Stimulated activated CD8-positive, alpha-beta memory T cell treated with anti-CD3 and anti-CD28 coated beads, Interleukin-15, amount 100 ng/mL, for 1 hour (primary cell): ENCODE data around the gene CLDND2.
"Not testable (repeated sequence)": the region's sequence is repeated elsewhere in the genome, so short reads cannot be mapped to it uniquely, and the experiment has no call there.

Experiments
- DNase-seq: peaks from one replicate; pipeline ENCODE4 v3.0.0-alpha.2; 2020; ENCODE audit warnings: low read depth

The CLDND2 gene, protein sequence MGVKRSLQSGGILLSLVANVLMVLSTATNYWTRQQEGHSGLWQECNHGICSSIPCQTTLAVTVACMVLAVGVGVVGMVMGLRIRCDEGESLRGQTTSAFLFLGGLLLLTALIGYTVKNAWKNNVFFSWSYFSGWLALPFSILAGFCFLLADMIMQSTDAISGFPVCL

GRCh38 chr19:51368366-51369282 is at the start of gene CLDND2:
Gene CLDND2, minus strand, starts transcription at chr19:51369003. Its CDS starts 426 bp downstream, at chr19:51368577.
- DNase-seq = no peak

GRCh38 chr19:51417810-51418157 is 49.0 kb upstream of the CLDND2 start:
- no peak for DNase-seq

DNA sequence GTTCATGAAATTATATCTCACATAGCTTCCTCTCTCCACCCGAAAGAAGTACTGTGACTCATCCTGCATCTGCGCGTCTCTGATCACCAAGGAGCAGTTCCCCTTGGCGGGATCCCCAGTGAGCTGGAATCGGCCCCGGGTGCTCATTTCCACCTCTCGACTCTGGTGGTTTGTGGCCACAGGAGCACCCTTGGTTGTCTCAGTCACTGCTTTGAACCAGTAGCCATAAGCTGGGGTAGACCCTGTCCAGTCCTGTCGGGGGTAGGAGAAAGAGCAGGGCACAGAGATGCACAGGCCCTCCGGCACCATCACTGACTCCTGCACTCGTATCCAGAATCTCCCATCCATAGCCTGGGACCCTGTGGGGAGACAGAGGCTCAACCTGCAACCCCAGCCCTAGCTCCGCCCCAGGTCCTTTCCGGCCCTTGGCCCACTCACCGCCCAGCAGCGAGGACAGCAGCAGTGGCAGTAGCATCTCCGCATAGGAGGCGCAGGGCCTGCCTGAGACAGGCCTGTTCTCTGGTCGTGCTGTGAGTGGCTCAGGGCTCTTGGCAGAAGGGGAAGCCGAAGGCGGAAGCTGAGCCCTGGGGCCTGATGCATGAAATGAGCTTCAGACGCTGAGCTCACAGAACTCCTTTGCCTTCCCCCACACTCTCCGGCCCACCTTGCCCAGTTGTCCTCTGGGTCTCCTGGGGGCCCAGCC is 48.5 kb upstream of the CLDND2 start, which contains the start of gene SIGLEC10:
Gene SIGLEC10, minus strand, starts transcription at position 536 of the 703 bp plus-strand sequence. Its CDS starts 61 bp downstream, at position 475.
- no peak for DNase-seq

GRCh38 chr19:51416422-51416821 is 47.6 kb upstream of the CLDND2 start:
- DNase-seq = not testable (repeated sequence)

DNA sequence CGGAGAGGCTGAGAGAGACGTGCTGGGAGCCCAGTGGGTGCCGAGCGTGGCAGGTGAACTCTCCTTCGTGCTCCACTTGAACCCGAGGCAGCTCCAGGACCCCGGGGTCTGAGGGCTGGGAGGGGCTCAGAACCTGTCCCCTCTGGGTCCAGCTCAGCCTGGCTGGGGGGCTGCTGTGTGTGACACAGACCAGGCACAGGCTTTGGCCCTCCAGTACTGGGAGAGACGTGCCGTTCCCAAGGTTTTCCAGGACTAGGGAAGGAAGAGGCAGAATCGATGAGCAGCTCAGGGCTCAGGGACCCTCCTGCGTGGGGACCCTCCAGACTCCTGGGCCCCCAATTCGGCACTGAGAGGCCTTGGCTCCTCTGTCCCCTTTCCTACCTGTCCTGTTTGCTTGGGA is 46.4 kb upstream of the CLDND2 start:
- DNase-seq = no peak

DNA sequence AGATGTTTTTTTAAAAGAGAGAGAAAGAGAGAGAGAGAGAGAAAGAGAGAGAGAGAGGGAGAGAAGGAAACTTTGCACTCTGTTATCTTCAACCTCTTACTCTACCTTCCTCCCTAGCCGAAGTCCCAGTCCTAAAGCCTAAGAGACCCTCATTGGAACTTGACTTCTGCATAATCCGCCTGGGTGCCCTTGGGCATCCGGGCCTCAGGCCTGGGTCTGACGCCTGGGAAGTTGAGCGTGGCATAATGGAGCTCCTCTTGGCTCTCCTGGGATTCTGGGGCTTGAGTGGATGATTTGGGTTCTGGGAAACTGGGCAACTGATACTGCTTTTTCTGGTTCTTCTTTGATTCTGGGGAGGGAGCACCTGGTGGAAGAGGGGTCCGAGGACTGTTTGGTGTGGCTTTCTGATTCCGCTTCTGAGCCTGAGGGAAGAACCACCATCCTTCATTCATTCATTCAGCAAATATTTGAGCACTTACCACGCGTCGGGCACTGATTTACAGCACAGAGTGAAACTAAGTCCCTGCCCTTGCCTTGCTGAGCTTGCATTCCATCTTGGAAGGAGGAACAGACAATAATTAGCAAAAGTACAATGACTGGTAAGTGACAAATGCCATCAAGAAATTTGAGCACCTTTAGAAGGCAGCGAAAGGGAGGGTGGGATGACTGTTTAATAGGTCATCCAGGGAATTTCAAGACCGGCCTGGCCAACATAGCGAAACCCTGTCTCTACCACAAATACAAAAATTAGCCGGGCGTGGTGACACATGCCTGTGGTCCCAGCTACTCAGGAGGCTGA is 42.3 kb upstream of the CLDND2 start:
- DNase-seq = no peak

GRCh38 chr19:51407511-51408131 is 38.8 kb upstream of the CLDND2 start:
- DNase-seq = no peak

GRCh38 chr19:51402117-51402516 is 33.3 kb upstream of the CLDND2 start:
- DNase-seq = no peak

DNA sequence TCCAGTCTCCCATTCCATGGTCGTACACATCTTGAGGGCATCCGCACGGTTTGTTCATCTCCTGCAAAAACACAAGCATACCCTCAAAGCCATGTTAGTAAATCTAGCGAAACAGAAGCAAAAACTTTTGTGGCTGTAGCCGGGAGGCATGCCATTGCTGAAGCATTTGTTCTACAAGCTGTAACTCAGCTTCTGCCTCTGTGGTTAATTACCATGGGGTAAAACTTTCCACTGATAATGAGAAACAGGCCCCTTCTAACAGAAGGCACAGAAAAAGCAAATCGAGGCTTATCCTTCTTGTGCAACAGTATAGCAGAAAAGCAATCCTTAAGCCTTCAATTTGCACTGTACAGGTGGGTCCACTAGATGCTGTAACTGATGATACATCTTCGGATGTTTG is 31.1 kb upstream of the CLDND2 start:
- not testable (repeated sequence) for DNase-seq

DNA sequence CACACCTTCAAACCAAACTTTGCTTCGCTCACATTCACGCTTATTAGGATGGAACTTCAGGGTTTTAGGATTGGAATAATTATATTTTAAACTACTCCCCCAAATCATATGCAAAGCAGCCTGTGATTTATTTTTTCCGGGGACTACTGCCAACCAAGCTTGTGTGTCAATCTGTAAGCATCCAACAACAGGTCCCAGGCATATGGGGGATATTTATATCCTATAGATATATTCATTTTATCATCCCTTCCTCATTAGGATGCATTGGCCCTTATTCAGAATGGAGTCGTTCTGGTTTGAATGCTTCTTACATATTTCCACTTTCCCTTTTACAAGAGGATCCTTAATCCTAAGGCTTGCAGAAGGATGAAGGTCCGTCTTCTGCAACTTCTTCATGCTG is 30.4 kb upstream of the CLDND2 start:
- no peak for DNase-seq

GRCh38 chr19:51398096-51398704 is 29.4 kb upstream of the CLDND2 start:
- no peak for DNase-seq

- DNase-seq = not testable (repeated sequence)
Measured at GRCh38 chr19:51397453-51397852, 28.6 kb upstream of the CLDND2 start.

DNA sequence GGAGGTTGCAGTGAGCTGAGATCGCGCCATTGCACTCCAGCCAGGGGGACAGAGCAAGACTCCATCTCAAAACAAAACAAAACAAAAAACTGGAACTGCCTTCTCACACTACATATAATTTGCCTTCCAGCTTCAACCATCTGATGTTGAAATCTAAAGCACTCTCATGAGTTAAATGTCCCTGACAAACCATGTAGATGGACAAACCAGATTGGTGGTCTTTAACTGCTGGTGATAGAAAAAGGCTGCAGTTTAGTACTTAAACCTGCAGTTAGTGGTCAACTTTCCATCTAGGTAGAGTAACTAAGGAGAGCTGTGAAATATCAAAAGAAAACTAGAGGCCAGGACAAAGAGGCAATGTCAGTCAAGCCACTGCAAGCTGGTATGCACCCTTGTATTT is 27.4 kb upstream of the CLDND2 start:
- no peak for DNase-seq

DNA sequence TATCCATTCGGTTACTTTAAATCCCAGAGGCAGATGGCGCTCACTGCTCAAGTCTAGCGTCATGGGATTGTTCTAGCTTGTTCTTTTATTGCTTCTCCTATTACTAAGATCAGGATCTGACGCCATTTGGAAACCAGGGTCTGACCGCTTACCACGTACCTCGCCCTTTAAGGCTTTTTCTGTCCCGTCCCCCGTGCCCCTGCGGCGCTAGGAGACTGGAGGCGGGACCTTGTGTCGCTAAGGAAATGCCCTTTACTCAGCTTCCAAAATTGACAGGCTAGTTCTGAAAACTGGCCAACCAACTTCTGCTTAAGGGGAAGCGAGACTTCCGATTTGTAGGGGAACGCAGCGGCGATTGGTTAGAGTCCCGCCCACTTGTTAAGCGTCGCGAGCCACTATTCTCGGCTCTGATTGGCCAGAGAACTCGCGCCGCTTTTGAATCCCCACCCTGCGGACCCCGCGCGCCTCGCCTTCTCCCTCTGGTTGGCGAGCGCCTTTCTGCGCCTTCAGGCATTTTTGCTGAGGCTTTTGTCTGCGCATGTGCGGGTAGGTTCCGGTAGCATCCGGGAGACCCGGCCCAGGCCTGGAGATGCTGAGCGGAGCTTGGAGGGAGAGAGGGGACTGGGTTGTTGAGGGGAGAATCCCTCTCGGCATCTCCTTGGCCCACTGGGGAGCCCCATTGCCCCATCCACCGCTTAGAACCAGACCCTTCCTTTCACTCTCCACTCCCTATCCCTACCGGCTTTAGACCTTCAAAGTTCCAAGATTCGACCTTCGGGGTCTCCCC is 25.4 kb upstream of the CLDND2 start:
- peak; percentile 75 for DNase-seq

DNA sequence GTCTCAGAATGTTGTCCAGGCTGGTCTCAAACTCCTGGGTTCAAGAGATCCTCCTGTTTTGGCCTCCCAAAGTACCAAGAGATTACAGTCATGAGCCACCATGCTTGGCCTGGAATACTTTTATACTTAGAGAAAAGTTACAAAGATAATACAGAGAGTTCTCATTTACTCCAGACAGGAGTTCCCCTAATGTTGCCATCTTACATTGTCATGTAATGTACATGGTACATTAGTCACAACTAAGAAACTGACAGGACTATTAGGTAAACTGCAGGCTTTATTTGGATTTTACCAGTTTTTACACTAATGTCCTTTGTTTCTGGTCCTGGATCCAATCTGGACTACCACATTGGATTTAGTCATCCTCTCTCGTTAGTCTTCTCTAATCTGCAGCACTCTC is 23.9 kb upstream of the CLDND2 start:
- no peak for DNase-seq

DNA sequence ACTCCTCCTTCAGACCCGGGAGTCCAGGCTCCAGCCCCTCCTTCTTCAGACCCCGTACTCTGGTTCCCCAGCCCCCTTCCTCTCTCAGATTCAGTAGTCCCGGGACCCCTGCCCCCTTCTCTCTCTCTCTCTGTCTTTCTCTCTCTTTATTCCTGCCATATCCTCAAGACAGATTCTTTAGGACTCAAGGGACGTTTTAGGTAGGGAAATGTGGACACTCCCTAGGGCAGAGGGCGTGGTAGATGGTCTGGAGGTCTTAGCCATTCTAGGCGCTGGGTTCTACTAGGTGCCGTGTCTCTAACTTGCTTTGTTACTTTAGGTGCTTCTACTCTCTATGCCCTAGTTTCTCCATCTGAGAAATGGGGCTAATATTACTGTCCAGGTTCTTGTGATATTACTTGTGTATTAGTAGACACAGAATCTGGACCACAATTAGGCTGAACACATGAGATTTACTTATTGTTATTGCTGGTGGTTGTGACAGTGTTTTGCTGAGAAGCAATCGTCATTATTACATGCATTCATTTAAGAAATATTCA is 22.3 kb upstream of the CLDND2 start:
- no peak for DNase-seq

GRCh38 chr19:51389143-51389542 is 20.3 kb upstream of the CLDND2 start:
- DNase-seq = no peak

- DNase-seq = no peak
Measured at GRCh38 chr19:51387924-51388389, 19.2 kb upstream of the CLDND2 start, which contains the start of gene LIM2. Gene LIM2, minus strand, starts transcription at chr19:51387974. Its CDS starts 531 bp downstream, at chr19:51387443.

DNA sequence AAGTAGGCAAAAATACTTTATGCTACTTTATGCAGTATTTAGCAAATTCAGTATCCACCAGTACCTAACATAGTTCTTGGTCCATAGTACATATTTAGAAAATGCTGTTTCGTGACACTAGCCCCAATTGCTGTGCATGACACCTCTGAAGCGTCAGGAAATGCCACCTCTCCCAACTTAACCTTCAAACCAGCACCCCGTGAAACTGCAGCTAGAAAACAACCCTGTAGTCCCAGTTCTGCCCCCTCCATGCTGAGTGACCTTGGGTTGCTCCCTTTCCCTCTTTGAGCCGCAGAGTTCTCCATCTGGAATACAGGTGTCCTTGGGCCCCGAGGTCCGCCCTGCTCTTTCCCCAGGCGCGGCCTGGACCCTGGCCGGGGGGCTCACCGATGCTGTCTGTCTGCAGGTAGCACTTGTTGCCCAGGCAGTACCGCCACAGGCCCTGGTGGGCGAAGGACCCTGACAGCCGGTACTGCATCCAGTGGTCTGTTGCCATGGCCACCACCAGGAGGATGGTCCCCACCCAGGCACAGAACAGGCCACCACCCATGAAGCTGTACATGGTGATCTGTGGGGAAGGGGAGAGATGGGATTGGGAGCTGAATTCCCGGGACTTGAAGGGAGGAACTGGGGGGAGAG is 18.2 kb upstream of the CLDND2 start:
- DNase-seq = no peak
